Measurements from ENCODE around the gene C8G. TPM values are rescaled to one million over a fixed set of nuclear protein-coding genes. Genes with fewer than 3 reads are reported as not detected.

C8G gene
- total RNA-seq, 6 donors from 2014 or later = 1.8 to 4.4 (median 2.1) TPM; not detected in 3

- ATAC-seq (ENCODE audit: low FRiP score in 2 of 2) = no peak
- peaks cover 0 to 6% (median 0%) of the 10 kb centered on the region in 4 donors for H3K4me1 ChIP-seq
- no peaks in the 10 kb centered on the region for H3K27me3 ChIP-seq
- DNase-seq = no peak
- H3K4me3 ChIP-seq = no peak overlapping the region
- H3K36me3 ChIP-seq = peaks cover 0 to 23% (median 17%) of the 10 kb centered on the region in 4 donors
- TF ChIP-seq POLR2A (IDR thresholded peaks at IDR 0.05) = no peak
- TF ChIP-seq POLR2AphosphoS5 (IDR thresholded peaks at IDR 0.05) = no peak
- no peak for TF ChIP-seq EP300 (IDR thresholded peaks at IDR 0.05)
- TF ChIP-seq CTCF (IDR thresholded peaks at IDR 0.05) = no peak
- H3K27ac ChIP-seq = no peak overlapping the region
- 98 to 100% methylated on average over 4 of the region's 4 CpGs for WGBS, 2 donors
- H3K9me3 ChIP-seq = no peaks in the 10 kb centered on the region
Observed at GRCh38 chr9:136930014-136930413, 15.0 kb upstream of the C8G start.

GRCh38 chr9:136931611-136932130 is 13.4 kb upstream of the C8G start:
- ATAC-seq (ENCODE audit: low FRiP score in 2 of 2) (no peak), DNase-seq (no peak)
- no peak for TF ChIP-seq CTCF (IDR thresholded peaks at IDR 0.05)
- TF ChIP-seq POLR2AphosphoS5 (IDR thresholded peaks at IDR 0.05) = no peak
- TF ChIP-seq POLR2A (IDR thresholded peaks at IDR 0.05) = no peak
- 90 to 100% methylated on average over 2 of the region's 2 CpGs for WGBS, 2 donors
- peaks cover 0 to 6% (median 0%) of the 10 kb centered on the region in 4 donors for H3K4me1 ChIP-seq
- H3K36me3 ChIP-seq = peaks cover 0 to 7% (median 5%) of the 10 kb centered on the region in 4 donors
- H3K4me3 ChIP-seq = no peak overlapping the region
- H3K9me3 ChIP-seq = no peaks in the 10 kb centered on the region
- no peak overlapping the region for H3K27ac ChIP-seq
- H3K27me3 ChIP-seq = no peaks in the 10 kb centered on the region

- Histone ChIP-seq H3K9me3 (no peaks in the 10 kb centered on the region), H3K27ac (no peak overlapping the region), H3K4me1 (no peaks in the 10 kb centered on the region), H3K36me3 (peaks cover 0 to 7% (median 2%) of the 10 kb centered on the region in 4 donors), H3K4me3 (no peak overlapping the region), H3K27me3 (no peaks in the 10 kb centered on the region)
- no peak for TF ChIP-seq EP300 (IDR thresholded peaks at IDR 0.05)
- TF ChIP-seq CTCF (IDR thresholded peaks at IDR 0.05) = no peak
- 96% methylated on average over 3 of the region's 3 CpGs for WGBS, 2 donors
- ATAC-seq (ENCODE audit: low FRiP score in 2 of 2) = no peak
- DNase-seq = no peak
Observed at GRCh38 chr9:136934277-136934676, 10.8 kb upstream of the C8G start.

GRCh38 chr9:136935651-136936050 is 9.4 kb upstream of the C8G start:
- DNase-seq (no peak), ATAC-seq (ENCODE audit: low FRiP score in 2 of 2) (no peak)
- Histone ChIP-seq H3K36me3 (peaks cover 2 to 21% (median 16%) of the 10 kb centered on the region in 4 donors), H3K27me3 (no peaks in the 10 kb centered on the region), H3K9me3 (no peaks in the 10 kb centered on the region), H3K27ac (no peak overlapping the region), H3K4me3 (no peak overlapping the region), H3K4me1 (no peaks in the 10 kb centered on the region)
- 69 to 85% methylated on average over 3 of the region's 3 CpGs for WGBS, 2 donors
- TF ChIP-seq POLR2A (IDR thresholded peaks at IDR 0.05) (no peak), CTCF (IDR thresholded peaks at IDR 0.05) (no peak), POLR2AphosphoS5 (IDR thresholded peaks at IDR 0.05) (no peak), EP300 (IDR thresholded peaks at IDR 0.05) (no peak)

- TF ChIP-seq POLR2A (IDR thresholded peaks at IDR 0.05) (no peak), CTCF (IDR thresholded peaks at IDR 0.05) (no peak), EP300 (IDR thresholded peaks at IDR 0.05) (no peak), POLR2AphosphoS5 (IDR thresholded peaks at IDR 0.05) (no peak)
- 90 to 100% methylated on average over 8 of the region's 8 CpGs for WGBS, 2 donors
- ATAC-seq (ENCODE audit: low FRiP score in 2 of 2) = no peak
- no peak for DNase-seq
- Histone ChIP-seq H3K36me3 (peaks cover 12 to 31% (median 26%) of the 10 kb centered on the region in 4 donors), H3K4me3 (no peak overlapping the region), H3K27ac (no peak overlapping the region), H3K9me3 (no peaks in the 10 kb centered on the region), H3K27me3 (no peaks in the 10 kb centered on the region), H3K4me1 (no peaks in the 10 kb centered on the region)
Observed at GRCh38 chr9:136936645-136937170, 8.3 kb upstream of the C8G start.

Measured in upper lobe of left lung (tissue), 6 donors.